ENCODE measurements around the gene FARP2.
"Not testable (repeated sequence)": the region's sequence is repeated elsewhere in the genome, so short reads cannot be mapped to it uniquely, and the experiment has no call there.

Gene FARP2

DNA sequence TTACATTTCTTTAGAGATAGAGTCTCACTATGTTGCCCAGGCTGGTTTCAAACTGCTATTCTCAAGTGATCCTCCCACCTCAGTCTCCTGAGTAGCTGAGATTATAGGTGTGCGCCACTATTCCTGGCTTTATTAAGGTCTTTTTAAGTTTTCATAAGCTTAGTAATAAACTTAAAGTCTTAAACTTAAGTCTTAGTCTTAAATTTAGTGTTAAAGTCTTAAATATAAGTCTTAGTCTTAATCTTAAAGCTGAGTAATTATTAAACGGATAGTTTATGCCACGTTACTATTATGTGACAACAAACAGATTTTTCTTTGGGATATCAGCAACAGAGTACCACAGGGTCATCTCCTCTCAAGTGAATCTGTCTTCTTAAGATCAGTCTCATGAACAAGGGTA is 12.6 kb downstream of the FARP2 start:
- no peak for DNase-seq

DNA sequence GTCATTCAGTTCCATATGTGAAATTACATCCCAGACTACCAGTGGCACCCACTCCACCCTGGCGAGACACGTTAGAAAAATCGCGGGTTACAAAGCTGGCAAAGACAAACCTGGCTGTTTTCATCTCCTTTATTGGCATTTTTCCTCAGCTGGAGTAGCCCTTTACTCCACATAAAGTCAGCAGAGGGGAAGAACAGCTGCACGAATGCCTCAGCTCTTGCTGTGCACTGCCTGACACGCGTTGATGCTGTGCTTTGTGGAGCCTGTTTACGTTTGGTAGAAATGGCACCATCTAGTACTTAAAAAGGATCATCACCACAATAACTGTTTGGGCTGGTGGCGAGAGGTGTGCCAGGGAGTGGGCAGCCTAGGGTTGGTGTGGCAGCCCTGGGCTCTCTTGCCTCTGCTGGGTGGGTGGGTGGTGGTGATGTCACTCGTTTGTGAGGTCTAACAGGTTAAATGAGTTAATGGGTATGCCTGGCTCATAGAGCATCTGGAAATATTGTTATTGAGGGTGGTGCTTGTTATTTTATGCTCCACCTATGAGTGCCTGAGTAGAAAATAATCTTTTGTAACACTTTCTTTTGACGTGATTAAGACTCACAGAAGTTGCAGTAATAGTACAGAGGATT is 16.4 kb downstream of the FARP2 start:
- no peak for DNase-seq

DNA sequence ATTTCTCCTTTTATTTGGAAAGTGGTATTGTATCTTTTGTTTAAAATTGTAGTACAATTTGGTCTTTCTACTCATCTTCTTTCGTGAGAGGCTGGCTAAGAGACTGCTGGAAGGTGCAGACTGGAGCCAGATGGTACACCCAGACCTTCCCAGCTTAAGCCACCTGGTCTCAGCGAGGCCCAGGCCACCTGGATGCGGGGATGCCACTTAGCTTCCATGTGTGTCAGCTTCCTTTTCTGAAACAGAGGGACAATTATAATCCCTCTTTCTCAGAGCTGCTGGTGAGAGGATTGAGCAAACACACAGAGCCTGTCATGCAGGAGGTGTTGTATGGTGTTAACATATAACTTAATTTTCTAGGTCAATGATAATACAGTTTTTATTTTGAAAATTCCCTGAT is 17.4 kb downstream of the FARP2 start:
- DNase-seq: no peak

DNA sequence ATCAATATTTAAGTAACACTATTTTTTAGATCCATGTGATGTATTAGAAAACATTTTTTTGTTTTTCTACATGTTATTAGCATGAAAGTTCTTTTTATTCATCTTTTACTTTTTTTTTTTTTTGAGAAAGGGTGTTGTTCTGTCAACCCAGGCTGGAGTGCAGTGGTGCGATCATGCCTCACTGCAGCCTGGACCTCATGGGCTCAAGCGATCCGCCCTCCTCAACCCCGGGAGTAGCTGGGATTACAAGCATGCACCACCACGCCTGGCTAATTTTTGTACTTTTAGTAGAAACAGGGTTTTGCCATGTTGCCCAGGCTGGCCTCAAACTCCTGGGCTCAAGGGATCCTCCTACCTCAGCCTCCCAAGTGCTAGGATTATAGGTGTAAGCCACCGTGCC is 17.8 kb downstream of the FARP2 start:
- DNase-seq: not testable (repeated sequence)

DNA sequence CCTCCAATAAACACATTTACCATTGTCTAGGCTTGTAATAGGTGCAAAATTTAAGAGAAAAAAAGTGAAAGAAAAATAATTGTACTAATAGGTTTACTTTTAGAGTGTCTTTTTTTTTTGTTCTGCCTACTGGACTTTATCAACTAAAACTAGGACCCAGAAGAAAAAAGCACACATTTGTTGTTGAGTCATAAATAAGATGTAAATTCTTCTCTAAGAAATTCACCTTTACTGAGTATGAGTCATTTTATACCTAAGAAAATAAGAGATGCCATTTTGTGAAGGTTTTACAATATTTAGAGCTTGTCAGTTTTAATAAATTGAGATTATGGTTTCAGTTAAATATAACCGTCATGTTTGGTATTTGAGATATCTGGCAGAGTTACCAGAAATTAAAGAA is 19.2 kb downstream of the FARP2 start:
- no peak for DNase-seq

DNA sequence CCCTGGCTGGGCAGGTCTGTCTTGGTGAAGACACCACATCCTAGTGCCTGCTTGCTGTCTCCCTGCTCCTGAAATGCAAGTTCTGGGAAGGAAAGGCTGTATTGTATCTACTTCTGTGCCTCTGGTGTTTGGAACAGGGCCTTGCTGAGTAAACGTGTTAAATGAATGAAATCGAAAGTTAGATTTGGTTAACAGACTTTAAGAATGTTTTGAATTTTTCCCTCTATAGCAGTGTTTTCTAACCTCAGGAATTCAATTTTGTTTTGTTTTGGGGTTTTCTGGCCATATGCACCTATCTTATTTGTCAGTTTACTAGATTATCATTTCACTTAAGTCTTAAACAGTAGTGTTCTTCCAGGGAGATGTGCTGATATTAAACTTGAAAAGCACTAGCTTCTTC is 20.7 kb downstream of the FARP2 start:
- no peak for DNase-seq

DNA sequence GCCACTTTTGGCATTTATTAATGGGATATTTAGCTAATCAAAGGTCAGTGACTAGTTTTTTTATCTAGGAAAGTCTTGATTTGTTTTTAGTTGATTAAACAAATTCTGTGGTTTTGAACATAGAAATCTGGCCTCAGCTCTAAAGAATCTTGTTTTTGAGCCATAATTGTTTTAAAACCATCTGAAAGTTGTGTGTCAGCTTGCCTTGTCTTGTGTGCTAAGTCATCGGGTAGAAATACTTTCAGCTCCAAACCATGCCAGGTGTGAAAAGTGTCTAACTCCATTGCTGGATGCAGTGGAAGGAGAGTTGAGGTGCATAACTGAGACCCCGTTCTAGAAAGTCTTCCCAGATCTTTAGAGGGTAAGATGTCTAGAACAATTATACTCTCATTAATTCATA is 22.7 kb downstream of the FARP2 start:
- DNase-seq: no peak

DNA sequence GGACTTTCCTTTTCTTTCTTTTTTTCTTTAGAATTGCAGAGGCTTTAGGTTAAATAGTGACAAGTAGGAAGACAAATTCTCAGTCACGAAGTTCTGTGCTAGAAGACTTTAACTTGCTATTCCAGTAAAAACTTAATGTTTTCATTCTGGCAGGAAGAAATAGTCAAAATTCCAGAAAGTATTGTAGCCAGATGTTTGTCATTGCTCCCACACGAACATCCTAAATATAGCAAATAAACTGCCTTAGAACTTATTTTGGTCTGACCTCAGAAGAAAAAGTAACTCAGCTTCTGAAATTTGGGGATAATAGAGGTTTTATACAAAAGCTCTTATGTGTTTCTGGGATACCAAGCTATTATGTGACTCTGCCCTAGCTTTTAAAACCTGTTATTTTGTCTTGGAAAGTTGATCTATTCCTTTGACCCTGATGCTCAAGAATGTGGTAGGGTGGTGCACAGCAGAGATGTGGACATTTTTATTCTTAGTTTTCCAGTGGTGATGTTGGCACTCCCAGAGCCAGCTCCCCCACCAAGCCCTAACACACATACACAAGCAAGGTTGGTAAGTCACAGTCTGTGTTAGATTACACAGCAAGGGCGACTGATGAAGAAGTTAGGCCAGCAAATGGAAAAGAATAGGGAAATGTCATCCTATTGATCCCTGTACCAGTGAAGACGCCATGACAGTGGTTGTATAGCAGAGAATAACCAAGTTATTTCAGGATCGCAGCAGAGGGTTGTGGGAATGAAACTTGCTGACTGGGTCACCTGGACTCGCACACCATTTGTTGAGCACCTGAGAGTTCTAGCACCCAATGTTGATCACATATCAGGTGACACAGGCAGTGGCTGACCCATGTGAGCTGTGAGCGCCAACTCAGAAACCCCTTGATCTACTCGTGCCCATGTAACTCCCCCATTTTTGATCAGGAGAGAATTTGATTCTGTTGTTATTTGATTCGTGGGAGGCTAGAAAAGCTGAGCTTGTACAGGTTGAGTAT is 23.7 kb downstream of the FARP2 start:
- no peak for DNase-seq

DNA sequence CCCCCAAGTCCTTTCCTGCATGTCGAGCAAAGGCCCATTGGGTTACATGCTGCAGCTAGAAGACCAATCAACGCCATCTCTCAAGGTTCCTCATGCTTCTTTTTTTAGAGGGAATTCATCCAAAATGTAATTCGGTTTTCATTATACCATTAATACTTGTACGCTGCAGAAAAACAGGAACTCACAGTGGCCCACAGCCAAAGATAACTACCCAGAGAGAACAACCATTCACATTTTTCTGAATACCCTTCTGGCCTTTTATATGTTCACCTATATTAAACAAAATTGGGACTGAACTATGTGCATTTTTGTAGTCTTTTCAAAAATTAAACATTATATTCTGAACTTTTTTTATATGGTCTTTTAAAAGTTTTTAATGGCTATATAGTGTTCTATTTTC is 25.8 kb downstream of the FARP2 start:
- DNase-seq: no peak

DNA sequence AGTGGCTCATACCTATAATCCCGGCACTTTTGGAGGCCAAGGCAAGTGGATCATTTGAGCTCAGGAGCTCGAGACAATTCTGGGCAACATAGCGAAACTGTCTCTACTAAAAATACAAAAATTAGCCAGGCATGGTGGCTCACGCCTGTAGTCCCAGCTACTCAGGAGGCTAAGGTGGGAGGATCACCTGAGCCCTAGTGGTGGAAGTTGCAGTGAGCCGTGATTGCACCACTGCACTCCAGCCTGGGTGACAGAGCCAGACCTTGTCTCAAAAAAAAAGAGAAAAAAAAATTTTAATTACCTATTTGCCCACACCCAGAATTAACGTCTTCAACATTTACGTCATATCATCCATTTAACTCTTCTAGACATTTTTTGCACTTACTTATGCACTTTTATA is 29.4 kb downstream of the FARP2 start:
- DNase-seq: not testable (repeated sequence)

DNA sequence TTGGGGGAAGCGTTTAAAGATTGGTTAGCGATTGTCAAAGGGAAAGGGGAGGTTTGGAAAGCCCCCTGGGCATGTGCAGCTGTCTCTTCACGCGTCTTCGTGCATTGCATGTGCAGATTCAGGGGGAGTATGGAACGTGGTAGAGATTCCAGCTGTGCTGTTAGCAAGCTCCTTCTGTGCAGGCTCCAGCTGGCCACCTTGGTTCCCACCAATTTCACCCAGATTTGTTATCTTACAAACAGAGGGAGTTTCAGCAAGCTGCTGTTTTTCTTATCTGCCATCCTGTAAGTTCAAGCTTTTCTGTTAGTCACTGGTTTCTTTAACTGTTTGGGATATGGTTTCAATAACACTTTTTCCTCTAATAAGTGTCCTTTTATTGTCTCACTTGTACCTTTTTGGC is 30.4 kb downstream of the FARP2 start:
- no peak for DNase-seq

DNA sequence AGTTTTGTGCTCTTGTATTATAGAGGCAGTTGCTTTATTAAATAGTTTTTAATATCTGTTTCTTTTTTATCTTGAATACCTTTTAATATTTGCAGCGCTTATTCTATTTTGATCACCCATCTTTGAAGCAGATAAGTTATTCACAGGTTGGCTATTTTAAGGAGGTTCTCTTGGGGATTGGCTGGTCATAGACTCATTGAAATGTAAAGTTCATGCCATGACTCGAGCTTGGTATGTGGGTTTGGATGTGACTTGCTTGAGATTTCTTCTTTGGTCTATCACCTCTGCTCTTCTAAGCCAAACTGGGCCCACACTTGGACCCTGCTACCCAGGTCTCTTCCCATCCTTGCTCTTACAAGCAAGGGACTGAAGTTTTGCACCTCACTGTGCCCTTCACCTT is 33.6 kb downstream of the FARP2 start:
- DNase-seq: no peak

DNA sequence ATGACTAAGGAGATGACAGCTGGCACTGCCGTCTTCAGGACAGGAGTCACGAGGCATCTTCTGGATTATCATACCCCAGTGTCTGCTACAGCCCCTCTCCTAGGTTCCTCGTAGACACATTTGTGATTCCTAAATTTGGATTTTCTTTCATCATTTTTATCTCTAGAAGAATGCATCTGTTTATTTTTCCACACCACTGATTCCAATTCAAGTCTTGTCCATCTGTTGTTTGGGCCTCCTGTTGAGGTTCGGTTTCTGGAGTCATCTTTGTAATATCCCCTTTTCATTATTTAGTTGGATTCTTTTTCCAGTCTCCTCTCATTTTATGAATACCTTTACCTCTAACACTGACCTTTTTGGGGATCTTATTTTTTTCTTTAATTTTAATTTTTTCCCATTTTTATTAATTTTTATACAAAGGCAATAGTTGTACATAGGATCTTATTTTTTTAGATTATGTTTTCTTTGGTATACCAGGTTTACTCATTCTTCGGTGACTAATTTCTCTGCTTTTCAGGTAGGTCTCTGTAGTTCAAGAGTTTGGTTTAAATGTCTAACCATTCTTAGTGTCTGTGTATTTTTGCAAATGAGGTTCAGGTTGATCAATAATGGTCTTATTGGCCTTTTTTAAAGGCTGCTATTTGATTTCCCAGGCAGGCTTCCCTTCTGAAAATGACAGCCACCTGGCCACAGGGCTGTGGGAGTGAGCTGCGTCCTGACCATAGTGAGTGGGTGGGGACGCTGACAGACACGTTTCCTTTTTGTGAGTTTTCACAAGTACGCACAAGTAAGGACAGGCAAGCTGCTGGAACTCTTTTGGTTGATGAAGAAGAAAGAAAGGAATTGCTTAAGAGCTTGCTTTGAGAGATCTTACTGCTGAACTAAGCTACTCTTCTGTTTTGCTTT is 34.5 kb downstream of the FARP2 start:
- DNase-seq: no peak

DNA sequence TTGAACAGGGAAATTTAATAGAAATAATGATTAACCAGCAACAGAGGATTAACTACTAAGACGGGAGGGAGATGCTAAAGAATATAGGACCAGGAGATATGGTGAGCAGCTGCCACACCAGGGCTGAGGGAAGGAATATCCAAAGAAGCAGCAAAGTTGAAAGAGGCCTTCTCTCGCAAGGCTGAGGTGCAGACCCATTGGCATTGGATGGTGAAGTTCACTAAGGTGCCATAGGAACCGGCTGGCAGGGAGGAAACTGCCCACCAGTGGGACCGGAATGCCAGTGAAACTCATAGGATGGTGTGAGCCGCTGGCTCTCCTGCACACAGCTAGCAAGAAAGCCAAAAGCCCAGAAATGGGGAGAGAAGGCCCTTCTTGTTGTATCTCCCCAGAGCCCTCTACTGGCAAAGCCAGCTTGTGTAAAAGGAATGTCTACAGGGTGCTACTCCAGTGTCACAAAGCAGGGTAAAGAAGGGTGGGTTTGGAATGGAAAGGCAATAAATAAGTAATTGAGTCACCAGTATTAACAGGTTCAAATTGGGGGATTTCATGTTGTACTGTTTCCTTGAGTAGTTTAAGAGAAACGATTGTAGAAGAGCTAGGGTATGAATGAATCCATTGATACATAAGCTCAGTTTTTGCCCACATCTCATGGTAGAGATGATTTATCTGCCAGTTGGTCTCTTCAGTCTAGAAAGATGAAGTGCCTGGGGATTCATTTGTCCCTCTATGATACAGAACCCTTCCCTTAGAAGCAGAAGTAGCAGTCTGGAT is 36.0 kb downstream of the FARP2 start:
- DNase-seq: no peak

DNA sequence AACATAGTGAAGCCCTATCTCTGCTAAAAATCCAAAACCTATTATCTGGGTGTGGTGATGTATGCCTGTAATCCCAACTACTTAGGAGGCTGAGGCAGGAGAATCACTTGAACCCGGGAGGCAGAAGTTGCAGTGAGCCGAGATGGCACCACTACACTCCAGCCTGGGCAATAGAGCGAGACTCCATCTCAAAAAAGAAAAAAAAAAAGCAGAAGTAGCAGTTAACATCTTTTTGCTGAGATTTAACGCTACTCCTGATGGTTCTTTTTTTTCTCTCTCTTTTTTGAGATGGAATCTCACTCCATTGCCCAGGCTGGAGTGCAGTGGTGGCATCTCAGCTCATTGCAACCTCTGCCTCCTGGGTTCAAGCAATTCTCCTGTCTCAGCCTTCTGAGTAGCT is 36.7 kb downstream of the FARP2 start:
- DNase-seq: not testable (repeated sequence)

DNA sequence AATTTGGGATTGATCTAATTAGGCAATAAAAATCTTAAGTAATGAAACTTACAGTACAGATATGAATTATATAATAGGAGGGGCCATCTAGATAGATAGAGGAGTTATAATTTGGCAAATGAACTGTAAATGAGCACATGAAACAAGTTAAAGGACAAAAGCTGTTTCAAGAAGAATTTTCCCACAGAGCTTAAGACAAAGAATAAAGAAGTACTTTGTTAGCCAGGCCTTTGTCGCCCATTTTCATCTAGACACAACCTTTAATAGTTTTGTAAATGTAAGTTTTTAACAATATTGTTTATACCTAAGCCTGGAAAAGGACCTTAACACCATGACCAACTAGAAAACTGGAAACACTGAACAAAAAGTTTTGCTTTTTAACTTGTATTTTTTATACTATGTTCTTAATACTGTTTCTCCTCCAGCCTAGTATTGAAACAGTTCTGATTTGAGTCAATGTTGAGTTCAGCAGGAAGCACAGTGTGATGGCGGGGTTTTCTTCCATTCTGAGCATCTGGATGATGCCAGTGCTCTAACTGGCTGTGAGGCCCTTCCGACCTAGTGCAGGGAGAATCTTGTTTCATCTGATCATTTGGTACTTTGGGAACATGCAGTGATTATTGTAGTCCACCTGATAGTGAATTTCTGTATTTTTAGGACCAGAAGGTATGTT is 37.6 kb downstream of the FARP2 start:
- no peak for DNase-seq

DNA sequence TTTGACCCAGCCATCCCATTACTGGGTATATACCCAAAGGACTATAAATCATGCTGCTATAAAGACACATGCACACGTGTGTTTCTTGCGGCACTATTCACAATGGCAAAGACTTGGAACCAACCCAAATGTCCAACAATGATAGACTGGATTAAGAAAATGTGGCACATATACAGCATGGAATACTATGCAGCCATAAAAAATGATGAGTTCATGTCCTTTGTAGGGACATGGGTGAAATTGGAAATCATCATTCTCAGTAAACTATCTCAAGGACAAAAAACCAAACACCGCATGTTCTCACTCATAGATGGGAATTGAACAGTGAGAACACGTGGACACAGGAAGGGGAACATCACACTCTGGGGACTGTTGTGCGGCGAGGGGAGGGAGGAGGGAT is 40.7 kb downstream of the FARP2 start:
- DNase-seq: not testable (repeated sequence)

DNA sequence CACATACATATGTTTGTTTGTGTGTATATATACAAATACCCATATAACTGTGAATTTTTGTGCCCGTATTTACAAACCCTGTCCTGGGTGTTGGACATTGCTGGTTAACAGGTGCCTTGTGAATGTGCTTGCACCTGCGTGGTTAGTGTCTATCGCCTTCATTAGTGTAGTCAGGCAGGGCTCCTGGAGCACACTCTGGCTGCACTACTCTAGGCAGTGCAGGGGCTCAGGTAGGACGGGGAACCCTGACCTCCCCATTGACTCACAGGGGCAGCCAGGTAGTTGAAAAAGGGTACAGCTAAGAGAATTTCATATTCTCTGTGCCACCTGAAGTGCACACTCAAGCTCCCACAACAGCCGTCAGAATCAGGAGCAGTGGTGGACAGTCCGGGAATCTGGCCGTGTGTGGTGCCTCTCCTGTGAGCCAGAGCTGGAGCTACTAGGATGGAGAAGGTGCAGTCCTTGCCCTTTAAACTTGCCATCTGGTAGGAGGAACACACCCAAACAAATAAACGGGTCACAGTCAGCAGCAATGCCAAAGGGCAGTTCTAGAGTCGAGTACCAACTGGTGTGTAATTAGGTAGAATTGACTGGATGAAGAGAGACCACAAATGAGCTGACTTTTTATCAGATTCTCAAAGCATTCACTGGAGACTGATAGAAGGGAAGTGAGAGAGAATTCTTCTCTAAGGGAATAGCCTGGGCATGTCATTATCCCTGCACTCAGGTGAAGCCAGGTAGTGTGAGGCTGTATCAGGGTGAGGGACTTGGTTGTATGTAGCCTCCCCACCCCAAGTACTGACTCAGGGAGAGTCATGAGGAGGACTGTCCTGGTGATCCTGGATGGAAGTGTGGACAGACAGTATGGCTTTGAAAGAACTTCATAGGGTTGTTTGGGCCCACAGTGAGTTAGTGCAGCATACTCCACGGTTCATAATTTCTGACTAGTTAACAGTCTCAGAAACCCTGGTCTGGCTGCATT is 44.1 kb downstream of the FARP2 start:
- DNase-seq: no peak

DNA sequence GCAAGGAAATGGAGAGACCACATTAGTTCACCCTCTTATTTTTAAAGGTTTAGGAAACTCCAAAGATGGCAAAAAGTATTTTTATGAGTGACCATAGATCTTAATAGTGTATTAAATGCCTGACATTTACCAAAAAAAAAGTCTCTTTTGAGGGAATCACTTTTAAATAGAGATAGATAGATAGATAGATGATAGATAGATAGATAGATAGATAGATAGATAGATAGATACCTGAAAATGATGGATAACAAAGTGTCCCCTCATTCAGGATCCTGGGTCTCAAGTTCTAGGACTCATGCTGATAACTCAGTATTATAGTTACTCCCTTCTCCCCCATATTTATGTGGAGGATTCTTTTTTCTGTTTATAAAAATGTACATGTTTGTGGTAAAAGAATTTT is 52.8 kb downstream of the FARP2 start:
- DNase-seq: no peak

DNA sequence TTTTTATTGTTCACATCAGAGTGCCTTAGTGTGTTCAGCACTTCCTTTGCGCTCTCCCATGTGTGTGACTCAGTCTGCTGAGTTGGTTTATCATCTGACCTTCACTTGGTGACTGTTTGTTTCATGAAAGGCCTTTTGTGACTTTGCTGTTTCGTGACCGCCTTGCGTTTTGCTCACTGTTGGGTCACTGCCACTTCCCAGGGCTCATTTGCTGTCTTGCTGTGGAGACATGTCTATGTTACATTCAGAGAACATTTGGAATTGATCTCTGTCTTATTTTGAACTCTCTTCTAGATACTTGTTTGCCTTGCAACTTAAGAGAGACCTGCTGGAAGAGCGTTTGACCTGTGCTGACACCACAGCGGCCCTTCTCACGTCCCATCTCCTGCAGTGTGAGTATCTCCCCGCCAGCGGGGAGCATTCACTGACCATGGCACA is 54.7 kb downstream of the FARP2 start:
- no peak for DNase-seq

DNA sequence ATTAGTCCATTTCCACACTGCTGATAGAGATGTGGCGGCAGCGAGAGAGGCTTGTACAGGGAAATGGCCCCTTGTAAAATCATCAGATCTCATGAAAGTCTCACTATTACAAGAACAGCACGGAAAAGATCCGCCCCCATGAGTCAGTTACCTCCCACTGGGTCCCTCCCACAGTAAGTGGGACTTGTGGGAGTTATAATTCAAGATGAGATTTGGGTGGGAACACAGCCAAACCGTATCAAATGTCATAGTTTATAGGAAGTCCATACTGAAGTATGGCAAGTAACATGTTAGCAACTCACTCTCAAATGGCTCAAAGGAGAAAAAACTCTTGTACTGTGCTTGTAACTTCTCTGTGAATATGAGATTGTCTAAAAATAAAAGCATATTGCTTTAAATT is 56.1 kb downstream of the FARP2 start:
- DNase-seq: no peak

All from cortex of kidney (tissue), 1 donor.